ENCODE measurements around the gene GOLGA6L2.

Gene GOLGA6L2

DNA sequence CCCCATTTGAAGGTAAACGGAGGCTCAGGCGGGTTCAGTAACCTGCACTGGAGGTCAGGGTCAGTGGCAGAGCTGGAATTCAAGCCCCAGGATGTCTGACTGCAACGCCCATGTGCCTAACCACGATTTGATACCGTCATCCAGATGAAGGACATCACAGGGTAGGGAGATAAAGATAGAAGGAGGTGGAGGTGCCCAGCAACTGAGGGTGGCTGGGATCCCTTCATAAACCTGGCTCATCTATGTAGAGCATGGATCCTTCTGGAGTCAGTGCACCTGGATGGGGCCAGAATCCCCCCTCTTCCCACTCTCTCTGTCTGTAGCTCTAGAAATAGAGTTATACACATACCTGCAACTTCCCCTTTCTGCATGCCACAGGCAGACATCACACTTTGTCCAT lies 51.2 kb downstream of the GOLGA6L2 start:
- Histone ChIP-seq H3K4me3 (no peak overlapping the region), H3K27ac (no peak overlapping the region)

DNA sequence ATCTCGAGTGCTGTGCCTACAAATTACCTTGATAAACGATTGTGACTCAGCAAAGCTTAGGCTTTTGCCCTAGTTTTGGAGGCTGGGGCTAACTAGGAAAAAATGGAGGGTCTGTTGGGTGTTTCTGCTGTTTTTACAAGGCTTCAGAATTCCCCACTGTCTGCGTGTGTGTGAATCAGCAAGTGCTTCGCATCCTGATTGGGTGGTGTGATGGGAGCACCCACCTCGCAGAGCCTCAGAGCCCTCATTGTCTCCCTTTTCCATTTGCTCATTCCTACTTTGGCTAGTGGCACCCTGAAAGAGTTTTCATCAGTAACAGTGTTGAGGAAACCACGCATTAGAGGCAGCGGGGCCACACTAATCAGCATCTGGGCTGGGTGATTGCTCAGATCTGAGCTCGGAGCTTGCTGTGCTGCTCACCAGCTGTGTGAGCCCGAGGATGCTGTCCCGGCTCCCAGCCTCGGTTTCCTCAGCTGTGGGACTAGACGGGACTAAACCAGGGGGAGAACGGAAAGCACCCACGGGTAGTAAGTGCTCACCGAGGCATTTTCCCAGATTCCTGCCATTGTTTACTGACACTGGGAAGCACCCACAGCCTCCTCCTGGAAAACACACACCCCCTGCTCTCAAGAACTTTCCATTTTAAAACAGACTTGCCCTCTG lies 51.9 kb downstream of the GOLGA6L2 start:
- Histone ChIP-seq H3K4me3 (no peak overlapping the region), H3K27ac (no peak overlapping the region)

All from skin epidermis (tissue), 12 donors.